Measurements from ENCODE around the gene TRIM8.
A peak's percentile ranks its signal among the peaks of the same experiment; 100 is the strongest.

Gene TRIM8

GRCh38 chr10:102634686-102635085 is 9.6 kb upstream of the TRIM8 start:
- DNase-seq: no peak

- peak; percentile 58 for DNase-seq
Measured at GRCh38 chr10:102635377-102635776, 8.9 kb upstream of the TRIM8 start.

GRCh38 chr10:102639537-102639936 is 4.7 kb upstream of the TRIM8 start:
- no peak for DNase-seq

- no peak for DNase-seq
Measured at GRCh38 chr10:102641402-102641801, 2.9 kb upstream of the TRIM8 start.

GRCh38 chr10:102641880-102642735 is 2.2 kb upstream of the TRIM8 start:
- peak; percentile 98 for DNase-seq

- peak; percentile 61 for DNase-seq
Measured at GRCh38 chr10:102642736-102643335, 1.4 kb upstream of the TRIM8 start.

GRCh38 chr10:102643336-102644065 is 778 bp upstream of the TRIM8 start:
- DNase-seq: peak; percentile 52

GRCh38 chr10:102644646-102645387 is 538 bp downstream of the TRIM8 start:
- DNase-seq: peak; percentile 85

GRCh38 chr10:102645388-102645740 is 1.1 kb downstream of the TRIM8 start:
- DNase-seq: peak; percentile 65

GRCh38 chr10:102645741-102646609 is 1.7 kb downstream of the TRIM8 start:
- peak; percentile 80 for DNase-seq

- DNase-seq: peak; percentile 51
Measured at GRCh38 chr10:102646610-102647442, 2.5 kb downstream of the TRIM8 start.

GRCh38 chr10:102647443-102648268 is 3.4 kb downstream of the TRIM8 start:
- DNase-seq: no peak

GRCh38 chr10:102648269-102648888 is 4.1 kb downstream of the TRIM8 start:
- DNase-seq: no peak

- DNase-seq: peak; percentile 35
Measured at GRCh38 chr10:102648889-102649796, 4.9 kb downstream of the TRIM8 start.

- DNase-seq: no peak
Measured at GRCh38 chr10:102649797-102650654, 5.7 kb downstream of the TRIM8 start.

GRCh38 chr10:102650655-102651454 is 6.6 kb downstream of the TRIM8 start:
- DNase-seq: no peak
